Astrocyte of the spinal cord (primary cell): Measurements from ENCODE around the gene PIEZO2.
"Not testable (repeated sequence)": the region's sequence is repeated elsewhere in the genome, so short reads cannot be mapped to it uniquely, and the experiment has no call there.

Experiments used
- DNase-seq: peaks from one replicate; pipeline ENCODE4 v3.0.0; 2011; ENCODE audit warnings: low read depth, low spot score
- H3K4me3 ChIP-seq: 2 replicates; pipeline ENCODE4 v1.5.1; 2011; ENCODE audit warnings: low read depth, mild to moderate bottlenecking, low read length, moderate library complexity
- CTCF ChIP-seq: IDR thresholded peaks from 2 replicates; pipeline ENCODE4 v1.5.1; 2012; ENCODE audit warnings: low read depth, mild to moderate bottlenecking, low read length, inconsistent platforms
- in situ Hi-C: cut with HindIII; loops from 2 replicates; pipeline ENCODE4 v1.10.0; 2017; ENCODE audit warnings: low sequenced_read_pairs

PIEZO2 gene

GRCh38 chr18:11175266-11175979 lies 26.1 kb upstream of the PIEZO2 start:
- in situ Hi-C loops = no loop called here
- TF ChIP-seq CTCF = no peak
- DNase-seq = peak; percentile 67
- no peak overlapping the region for H3K4me3 ChIP-seq

- in situ Hi-C loops, DNase-seq, H3K4me3 ChIP-seq: not testable (repeated sequence)
Measured at GRCh38 chr18:11174179-11174578, 24.8 kb upstream of the PIEZO2 start.

GRCh38 chr18:11167778-11168177 lies 18.4 kb upstream of the PIEZO2 start:
- TF ChIP-seq CTCF = no peak
- DNase-seq = peak; percentile 51
- in situ Hi-C loops = no loop called here
- H3K4me3 ChIP-seq = no peak overlapping the region

- no peak overlapping the region for H3K4me3 ChIP-seq
- no peak for DNase-seq
- in situ Hi-C loops = no loop called here
- TF ChIP-seq CTCF = no peak
Measured at GRCh38 chr18:11165952-11166351, 16.6 kb upstream of the PIEZO2 start.

GRCh38 chr18:11165138-11165537 lies 15.8 kb upstream of the PIEZO2 start:
- in situ Hi-C loops = no loop called here
- no peak for DNase-seq
- no peak for TF ChIP-seq CTCF

GRCh38 chr18:11163665-11164064 lies 14.3 kb upstream of the PIEZO2 start:
- in situ Hi-C loops = no loop called here
- H3K4me3 ChIP-seq = no peak overlapping the region
- peak; percentile 15 for DNase-seq
- peak; percentile 56 for TF ChIP-seq CTCF

More at GRCh38 chr18:11165138-11165537, 15.8 kb upstream of the PIEZO2 start:
- H3K4me3 ChIP-seq = no peak overlapping the region

GRCh38 chr18:11162889-11163288 lies 13.5 kb upstream of the PIEZO2 start:
- TF ChIP-seq CTCF = no peak
- in situ Hi-C loops = no loop called here
- H3K4me3 ChIP-seq = no peak overlapping the region
- DNase-seq = no peak
